ENCODE data around the gene TTYH3.

TTYH3 gene

DNA sequence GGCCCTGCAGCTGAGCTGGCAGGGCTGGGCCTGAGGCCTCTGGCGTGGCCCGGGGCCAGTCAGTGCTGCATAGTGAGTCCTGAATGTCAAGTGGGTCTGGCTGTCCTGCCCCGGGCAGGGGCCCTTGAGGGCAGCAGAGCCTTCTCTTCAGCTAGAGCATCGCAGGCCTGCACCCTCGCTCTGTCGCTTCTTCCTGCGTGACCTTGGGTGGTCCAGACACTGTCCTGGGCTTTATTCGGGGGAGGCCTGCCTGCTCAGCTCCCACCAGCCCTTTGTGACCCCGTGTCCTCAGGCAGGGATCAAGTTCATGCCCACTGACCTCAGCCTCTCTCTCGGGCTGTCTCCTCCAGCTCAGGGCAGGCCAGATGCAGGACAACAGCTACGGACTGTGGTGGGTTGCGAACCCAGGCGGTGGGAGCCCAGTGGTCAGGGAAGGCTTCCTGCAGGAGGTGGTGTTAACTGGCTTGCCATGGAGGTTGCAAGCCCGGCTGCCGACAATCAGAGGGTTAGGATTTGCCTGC, 3.4 kb downstream of the TTYH3 start:
- ATAC-seq, result no peak
- no peak for DNase-seq

DNA sequence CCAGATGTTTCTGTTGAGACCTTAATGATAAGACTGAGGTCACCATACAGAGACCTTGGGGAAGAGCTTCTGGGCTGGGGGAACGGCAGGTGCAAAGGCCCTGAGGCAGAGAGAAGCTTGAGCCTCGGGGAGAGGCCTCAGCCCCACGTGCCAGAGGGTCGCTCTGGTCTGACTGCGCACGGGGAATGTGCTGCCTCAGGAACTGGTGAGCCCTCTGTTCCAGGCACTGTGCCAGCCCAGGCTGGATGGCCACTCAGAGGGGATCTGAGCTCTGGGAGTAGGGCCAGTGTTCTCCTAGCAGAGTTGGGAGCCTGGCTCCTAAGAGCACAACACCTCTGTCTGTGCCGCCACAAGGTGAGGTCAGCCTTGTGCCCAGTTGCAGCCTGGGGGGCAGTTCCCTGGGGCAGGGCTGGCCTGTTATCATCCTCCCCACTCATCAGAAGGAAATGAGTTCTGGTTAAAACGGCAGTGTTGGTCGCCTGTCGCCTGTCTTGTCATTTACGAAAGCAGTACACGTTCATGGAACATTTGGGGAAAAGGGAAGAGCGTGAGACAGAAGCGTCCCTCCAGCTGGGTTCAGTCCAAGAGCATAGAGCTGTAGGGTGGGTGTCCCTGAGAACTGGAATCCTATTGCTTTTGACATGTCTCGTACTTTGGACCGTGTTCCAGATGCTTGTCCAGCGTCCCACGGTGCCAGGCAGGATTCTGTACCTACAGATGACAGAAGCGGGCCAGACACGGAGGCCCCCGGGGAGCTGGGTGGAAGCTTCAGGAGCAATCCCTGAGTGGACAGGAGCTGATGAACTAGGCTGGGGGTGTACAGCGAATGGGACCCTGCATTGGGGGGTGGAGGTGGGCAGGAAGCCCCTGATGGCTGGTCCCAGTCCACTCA, 4.3 kb downstream of the TTYH3 start:
- no peak for DNase-seq

DNA sequence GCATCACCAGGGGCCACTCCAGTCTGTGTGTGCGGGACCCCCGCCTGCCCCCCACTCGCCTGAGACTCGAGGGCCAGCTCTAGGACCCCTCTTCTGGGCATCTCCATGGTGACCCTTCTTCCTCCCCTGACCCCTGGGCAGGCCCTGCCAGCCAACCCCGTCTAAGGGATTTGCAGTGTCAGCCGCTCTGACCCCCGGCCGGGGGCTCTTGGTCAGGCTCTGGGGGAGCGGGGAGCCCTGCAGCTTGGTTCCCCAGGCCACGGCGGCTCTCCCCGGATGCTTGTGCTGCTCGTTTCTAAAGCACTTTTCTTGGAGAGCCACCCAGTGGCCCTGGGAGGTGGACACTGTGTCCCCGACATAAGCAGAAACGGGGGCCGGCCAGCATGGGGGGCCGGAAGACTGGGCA, 5.3 kb downstream of the TTYH3 start:
- no peak for ATAC-seq
- DNase-seq, result no peak

More for the DNA sequence above, 4.3 kb downstream of the TTYH3 start:
- ATAC-seq, result no peak

DNA sequence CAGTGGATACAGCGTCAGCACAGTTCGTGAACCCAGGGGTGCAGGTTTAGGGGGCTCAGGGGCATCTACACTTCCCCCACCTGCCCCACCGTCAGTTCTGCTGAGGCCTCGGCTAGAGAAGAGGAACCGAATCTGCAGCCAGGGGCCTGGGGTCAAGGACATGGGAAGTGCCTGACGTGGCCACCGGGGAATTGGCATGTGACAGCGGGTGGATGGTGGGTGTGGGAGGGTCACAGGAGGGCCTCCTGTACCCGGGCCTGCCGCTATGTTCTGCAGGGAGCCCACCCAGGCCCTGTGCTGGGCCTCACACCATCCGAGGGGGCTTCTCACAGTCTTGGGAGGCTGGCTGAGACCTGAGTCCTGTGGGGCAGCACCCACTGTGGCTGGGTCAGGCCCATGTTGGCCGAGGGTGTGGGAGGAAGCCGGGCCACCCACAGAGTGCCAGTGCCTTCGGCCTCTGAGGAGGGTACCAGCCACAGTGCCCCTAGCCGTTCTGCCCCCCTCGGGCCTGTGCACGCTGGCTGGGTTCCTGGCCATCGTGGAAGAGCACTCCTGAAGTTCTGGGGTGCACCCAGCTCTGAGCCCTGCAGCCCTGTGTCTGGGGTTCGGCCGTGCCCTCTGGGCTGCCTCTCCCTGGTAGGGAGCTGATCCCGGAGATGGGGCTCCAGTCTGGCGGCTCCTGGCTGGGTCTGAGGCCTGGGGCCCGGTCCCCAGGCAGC, 5.9 kb downstream of the TTYH3 start:
- no peak for ATAC-seq
- no peak for DNase-seq

DNA sequence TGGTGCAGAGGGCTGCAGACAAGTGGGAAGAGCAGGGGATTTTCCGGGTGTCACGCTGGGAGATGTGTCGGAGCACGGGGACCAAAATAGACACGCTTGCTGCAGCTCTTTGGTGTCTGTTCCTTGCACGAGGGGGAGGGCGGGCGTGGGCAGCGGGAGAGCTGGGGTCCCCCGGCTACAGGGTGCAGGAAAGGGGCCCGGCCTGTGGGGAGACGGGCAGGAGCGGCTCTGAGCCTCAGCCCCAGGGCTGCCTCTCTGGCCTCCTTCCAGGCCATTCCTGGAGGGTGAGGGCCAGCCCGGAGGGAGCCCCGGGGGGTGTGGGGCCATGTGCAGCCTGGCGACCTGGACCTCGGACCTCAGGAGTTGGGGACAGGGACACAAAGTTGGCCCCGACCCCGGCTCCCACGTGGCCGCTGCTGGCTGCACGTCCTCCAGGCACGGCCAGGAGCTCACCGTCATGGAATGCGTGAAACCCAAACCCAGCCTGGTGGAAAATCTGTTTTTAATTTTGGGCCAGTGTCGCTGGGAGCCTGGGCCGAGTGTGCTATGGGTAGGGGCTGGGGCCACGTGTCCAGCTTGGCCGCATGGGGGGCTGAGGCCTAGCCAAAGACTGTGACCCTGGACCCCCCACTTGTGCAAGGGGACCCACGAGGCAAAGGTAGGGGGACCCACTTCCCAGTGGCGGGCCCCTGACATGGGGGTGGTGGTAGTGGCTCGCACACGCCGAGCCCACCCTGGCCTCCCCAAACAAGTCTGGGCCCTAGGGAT, 6.6 kb downstream of the TTYH3 start:
- ATAC-seq (no peak), DNase-seq (no peak)

DNA sequence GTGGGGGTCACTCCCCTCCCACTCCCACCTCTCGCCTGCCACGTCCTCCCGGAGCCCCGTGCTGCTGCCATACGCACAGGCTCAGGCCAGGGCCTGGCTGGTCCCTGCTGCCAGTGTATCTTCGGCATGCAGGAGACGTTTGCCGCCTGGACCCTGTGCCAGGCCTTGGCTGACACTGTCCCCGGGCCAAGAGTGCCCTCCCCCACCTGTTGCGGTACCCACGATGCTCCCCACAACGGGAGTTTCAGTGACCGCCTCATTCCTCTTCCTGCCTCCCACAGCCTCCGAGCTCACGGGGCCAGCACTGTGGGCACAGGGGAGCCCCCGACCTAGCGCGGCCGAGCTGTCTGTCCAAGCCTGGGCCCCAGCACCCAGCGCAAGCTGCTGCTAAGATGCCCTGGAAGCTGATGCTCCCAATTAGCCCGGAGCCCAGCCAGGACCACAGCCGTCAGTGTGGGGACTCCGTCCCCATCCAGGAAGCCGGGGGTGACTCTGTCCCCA, 7.4 kb downstream of the TTYH3 start:
- DNase-seq (no peak), ATAC-seq (no peak)

DNA sequence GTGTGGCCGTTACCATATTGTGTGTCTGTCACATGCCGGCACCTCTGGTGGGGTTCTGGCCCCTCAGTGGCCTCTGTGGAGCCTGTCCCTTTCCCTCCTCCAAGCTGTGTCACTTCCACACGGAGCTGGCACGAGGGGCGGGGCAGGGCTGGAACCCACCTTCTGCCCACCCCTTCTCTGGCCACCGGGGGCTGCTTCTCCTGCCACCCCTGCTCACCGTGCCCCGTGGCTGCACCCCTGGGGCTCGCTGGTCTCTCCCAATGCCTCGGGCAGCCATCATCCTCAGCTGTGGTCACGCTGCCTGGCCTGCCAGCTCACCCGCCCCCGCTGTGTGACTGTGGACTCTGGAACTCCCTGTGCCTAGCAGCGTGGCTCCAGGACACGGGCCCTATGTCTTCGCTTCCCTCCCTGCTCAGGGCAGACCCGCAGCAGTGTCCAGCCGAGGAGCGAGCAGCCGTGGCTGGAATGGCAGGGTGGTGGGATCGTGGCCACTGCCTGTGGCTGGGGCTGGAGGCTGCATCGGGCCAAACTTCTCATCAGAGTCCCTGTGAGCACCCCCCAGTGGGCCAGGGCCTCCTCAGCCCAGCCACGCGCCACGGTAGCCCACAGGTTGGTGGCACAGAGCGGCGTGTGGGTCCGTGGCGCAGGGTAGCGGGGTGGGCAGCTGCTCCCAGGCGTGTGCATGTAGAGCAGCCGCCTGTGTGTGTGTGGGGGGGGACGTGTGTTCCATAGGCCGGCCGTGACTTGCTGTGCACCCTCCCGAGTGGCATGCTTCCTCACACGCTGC, 8.1 kb downstream of the TTYH3 start:
- DNase-seq (no peak), ATAC-seq (no peak)

DNA sequence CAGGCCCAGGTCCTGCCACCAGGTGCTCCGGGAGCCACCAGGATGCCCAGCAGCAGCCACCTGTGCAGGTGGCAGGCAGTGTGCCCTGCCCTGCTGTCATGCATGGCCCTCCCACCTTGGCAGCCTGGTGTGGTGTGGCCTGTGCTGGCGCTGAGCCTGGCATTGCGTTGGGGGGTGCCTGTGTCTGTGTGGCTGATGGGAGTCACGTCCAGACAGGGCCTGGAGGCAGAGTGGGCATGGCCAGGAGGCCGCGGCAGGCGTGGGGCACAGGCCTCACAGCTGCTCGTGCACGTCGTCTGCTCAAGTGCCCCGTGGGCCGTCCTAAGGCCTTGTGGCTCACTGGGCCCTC, 8.7 kb downstream of the TTYH3 start:
- DNase-seq (no peak), ATAC-seq (no peak)

DNA sequence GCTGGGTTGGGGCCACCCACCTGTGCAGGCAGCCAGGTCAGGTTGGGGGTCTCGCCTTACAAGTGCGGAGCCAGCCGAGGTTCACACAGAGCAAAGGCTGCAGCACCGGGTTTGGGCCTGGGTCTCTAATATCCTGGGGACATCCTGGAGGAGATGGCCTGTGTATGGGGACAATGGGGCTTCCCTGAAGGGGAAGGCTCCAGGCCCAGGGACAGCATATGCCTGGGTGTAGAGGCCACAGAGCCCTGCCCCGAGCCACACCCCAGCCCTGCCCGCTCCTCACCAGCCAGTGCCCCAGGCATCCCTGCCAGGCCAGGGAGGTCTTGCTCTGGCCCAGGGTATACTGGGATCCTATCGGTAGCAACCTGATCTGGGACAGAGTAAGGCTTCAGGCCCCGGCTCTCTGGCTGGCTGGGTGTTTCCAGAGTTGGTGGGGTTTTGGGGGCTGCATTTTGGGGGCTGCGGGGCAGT, 9.1 kb downstream of the TTYH3 start:
- no peak for ATAC-seq
- no peak for DNase-seq

DNA sequence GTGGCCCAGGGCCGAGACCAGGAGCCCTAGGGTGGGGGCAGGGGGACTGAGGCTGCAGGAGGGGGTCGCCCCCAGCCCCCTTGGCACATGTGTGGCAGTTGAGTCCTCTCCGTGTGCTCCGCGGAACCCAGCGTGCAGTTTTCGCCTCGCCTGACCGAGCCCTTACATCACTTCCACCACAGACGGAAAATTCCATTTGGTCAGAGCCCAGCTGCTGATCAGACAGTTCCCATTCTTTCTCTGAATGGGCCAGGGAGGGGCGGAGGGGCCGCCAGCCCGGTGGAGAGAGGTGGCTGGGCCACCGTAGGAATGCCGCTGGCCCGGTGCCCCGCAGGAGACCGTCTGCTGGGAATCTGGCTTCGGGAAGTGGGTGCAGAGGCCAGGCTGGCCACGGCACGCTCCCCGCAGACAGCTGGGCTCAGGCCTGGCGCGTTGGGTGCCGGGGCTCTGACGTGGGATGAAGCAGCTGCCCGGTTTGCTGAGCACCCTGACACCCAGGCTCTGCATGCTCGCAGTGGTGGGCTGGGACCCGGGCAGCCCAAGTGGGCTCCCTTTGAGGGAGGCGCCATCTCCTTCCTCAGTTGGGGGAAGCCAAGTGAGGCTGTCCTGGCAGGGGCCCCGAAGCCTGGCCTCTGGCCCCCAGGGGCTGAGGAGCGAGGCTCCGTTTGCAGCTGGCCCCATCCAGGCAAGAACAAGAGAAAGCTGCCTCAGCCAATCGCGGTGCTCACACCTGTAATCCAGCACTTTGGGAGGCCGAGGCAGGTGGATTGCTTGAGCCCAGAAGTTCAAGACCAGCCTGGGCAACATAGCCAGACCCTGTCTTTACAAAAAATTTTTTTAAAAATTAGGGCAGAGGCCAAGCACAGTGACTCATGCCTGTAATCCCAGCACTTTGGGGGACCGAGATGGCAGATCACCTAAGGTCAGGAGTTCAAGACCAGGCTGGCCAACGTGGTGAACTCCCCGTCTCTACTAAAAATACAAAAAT, 9.9 kb downstream of the TTYH3 start:
- DNase-seq, result peak; percentile 40
- ATAC-seq, result no peak

DNA sequence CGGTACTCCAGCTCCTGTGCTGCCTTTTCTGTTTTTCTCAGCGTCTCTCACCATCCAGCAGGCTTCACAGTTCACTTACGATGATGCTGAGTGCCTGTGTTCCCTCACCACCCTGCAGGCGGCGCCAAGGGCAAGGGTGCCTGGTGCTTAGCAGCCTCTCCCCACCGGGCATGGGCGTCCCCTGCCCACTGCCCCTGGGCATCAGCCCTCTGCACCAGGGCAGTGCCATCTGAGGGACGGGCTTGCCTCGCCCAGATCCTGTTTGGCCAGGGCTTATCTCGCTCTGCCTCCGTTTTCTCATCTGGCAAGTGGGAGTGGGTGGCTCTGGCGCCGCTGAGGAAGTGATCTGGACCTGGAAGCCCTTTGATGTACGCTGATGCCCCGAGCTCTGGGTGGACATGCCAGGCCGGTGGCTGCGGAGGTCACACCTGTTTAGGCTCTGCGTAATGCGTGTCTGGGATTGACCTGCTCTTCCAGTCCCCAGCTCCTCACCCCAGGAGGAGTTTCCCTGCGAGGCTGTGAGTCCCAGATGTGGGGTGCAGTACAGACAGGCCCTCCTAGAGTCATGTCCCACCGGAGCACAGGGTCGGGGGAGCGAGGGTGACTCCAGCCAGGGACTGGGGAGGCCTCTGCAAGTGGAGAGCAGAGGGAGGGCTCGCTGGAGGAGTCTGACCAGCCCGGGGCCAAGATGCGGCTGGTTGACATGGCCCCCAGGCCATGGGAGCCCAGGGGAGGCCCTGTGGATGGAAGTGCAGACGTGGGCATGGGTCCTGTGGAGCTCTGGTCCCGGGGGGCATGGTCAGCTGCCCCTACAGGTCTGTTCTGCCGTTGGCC, 11.8 kb downstream of the TTYH3 start:
- ATAC-seq, result no peak
- DNase-seq, result no peak

DNA sequence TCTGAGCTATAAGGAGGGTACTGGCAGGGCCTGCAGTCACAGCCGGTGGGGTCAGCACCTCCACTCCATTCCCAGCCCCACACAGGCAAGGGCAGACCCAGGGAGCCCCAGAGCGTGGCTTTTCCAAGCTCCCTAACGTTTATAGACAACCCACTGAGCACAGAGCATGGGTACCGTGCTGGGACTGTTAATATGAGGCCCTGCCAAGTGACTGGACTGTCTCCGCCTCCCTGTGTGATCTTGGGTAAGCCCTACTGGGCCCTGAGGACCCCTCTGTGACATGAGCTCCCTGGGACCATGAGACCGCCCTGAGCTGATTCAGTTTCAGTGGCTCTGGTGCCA, 12.4 kb downstream of the TTYH3 start:
- DNase-seq (no peak), ATAC-seq (no peak)

DNA sequence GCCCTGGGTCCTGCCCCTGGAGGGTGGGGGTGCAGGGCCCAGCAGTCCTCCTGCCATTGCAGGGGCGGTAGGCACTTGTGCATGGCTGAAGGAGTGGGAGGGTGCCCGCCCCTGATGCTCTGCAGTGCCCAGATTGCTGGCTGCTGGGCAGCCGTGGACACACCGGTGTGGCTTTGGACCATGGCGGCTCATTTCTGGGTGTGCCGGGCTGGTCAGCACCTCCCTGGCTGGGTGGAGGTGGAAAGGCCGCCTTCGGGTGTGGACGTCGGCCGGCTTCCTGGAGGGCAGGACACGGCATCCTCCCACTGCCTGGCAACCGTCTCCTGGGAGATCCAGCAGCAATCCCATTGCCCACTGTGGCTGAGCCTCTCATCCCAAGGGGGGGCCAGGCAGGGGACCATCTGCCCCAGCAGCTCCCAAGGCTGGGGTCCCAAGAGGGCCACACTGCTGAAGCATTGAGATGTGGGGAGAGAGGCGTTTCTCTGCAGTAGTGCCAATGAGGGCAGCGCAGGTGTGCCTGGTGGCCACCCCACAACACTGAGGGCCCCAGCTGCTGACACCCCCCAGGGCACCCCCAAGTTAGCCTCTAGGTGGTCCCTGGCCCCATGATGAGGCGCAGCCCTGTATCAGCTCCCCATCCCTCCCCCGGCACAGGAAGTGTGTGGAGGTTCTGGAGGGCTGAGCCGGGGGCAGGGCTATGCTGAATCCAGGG, 12.9 kb downstream of the TTYH3 start:
- peak; percentile 41 for ATAC-seq
- DNase-seq, result no peak

DNA sequence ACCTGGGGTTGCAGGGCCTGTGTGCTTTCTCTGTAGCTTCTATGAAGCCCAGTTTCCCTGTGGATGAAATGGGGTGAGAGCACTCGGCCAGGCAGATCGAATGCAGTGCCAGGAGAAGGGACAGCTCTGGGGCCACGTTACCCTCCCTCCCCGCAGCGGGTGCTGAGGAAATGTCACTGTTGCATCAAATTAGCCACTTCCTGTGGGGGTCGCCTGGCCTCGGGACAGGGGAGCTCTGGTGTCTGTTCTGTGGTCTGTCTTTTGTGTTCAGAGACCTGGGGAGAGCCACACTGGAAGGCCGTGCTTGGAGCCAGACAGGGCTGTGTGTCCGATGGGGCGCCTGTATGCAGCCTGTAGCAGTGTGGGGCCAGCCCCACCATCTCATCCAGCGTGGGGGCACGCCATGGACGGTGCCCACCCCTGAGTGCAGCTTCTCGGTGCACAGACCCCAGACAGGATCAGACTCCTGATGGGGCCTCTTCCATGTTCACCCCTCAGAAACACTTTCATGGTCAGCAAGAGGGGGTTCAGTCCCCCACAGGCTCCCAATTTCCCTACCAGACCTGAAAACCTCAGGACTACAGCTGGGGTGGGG, 13.6 kb downstream of the TTYH3 start:
- DNase-seq, result peak; percentile 72
- peak; percentile 76 for ATAC-seq

DNA sequence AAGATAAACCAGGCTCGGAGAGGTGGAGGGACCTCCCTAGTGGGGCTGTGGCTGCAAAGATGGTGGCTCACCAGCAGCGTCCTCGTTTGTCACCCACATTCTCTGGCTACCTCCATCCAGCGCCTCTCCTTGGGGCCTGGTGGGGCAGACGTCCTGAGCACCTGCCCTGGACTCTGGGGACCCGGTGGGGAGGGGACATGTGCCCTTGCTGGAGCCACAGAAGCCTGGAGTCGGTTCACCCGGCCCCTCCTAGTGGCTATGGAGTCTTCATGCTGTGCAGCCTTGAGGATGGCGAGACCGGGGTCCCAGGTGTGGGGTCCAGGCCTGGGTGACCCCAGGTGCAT, 14.5 kb downstream of the TTYH3 start:
- no peak for DNase-seq

DNA sequence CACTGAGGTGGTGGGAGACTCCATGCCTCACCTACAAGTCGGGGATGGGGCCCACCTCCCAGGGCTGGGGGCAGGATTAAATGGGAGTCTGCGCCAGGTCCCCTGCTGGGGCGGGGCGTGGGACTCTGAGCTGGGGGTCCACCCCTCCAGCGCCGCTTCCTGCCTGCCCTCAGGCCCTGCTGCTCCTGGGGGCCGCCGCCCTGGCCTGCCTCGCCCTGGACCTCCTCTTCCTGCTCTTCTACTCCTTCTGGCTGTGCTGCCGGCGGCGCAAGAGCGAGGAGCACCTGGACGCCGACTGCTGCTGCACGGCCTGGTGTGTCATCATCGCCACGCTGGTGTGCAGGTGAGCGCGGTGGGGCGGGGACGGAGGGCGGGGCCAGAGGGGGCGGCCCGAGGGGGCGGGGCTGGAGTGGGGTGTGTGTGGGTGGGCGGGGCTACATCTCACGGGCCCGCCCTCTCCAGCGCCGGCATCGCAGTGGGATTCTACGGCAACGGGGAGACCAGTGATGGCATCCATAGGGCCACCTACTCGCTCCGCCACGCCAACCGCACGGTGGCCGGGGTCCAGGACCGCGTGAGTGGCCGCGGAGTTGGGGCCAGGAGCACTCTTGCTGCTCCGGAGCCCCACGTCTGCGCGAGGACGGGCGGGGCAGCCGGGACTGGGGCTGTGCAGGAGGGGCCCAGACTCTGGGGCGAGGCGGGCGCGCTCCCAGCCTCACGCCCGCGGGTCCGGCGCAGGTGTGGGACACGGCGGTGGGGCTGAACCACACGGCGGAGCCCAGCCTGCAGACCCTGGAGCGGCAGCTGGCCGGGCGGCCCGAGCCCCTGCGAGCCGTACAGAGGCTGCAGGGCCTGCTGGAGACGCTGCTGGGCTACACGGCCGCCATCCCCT, 15.1 kb downstream of the TTYH3 start:
- ATAC-seq (no peak), DNase-seq (no peak)

More for the DNA sequence above, 14.5 kb downstream of the TTYH3 start:
- ATAC-seq, result no peak

DNA sequence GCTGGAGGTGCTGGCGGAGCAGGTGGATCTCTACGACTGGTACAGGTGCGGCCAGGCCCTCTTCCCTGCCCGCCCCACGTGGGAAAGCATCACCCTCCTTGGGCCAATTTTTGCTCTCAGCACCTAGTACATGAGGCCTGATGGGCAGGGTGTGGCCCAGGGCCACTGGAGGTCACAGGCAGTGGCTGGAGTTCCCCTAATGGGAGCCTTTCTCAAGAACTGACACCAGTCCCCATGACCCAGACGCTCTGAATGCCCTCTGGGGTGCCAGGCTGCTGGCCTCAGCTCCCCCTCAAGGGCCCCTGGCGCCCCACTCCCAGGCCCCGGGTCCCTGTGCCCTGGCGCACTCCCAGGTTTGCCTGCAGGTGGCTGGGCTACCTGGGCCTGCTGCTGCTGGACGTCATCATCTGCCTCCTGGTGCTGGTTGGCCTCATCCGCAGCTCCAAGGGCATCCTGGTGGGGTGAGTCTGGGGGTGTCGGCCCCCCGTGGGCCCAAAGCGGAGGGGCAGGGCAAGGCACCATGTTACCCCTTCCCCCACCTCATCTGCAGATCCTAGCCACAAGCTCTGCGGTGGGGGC, 15.9 kb downstream of the TTYH3 start:
- ATAC-seq (no peak), DNase-seq (no peak)
